Liver (tissue), 9 donors: Measurements from ENCODE around the gene TLR9. TPM values are rescaled to one million over a fixed set of nuclear protein-coding genes. Genes with fewer than 3 reads are reported as not detected.

Source experiments
- DNase-seq: peaks from one replicate; pipeline ENCODE4 v3.0.0-alpha.2; 2017; ENCODE audit warnings: low spot score
- H3K27ac ChIP-seq, 2 donors: one replicate each; pipeline ENCODE4 v1.7.0; 2013; ENCODE audit warnings: inconsistent platforms in 2 of 2, low read length in 2 of 2, control low read depth in 1 of 2, low read depth in 1 of 2, mild to moderate bottlenecking in 1 of 2
- H3K27me3 ChIP-seq, 4 donors: one replicate each; pipeline versions ENCODE4 v1.6.1 to v1.7.0; 2013; ENCODE audit warnings: low read length in 3 of 4, inconsistent platforms in 1 of 4, mild to moderate bottlenecking in 1 of 4, moderate library complexity in 1 of 4; ENCODE audit not compliant: control insufficient read depth in 4 of 4, insufficient read depth in 4 of 4
- H3K36me3 ChIP-seq, 4 donors: one replicate each; pipeline versions ENCODE4 v1.6.1 to v1.7.0; 2013; ENCODE audit warnings: low read length in 3 of 4, mild to moderate bottlenecking in 3 of 4, low read depth in 1 of 4, moderate library complexity in 1 of 4; ENCODE audit not compliant: control insufficient read depth in 4 of 4, insufficient read depth in 3 of 4
- H3K4me1 ChIP-seq, 4 donors: one replicate each; pipeline versions ENCODE4 v1.6.1 to v1.7.0; 2013; ENCODE audit warnings: low read length in 3 of 4, mild to moderate bottlenecking in 3 of 4, moderate library complexity in 1 of 4; ENCODE audit not compliant: control insufficient read depth in 4 of 4, insufficient read depth in 4 of 4
- H3K4me3 ChIP-seq, 3 donors: one replicate each; pipeline versions ENCODE4 v1.6.1 to v1.7.0; 2013; ENCODE audit warnings: low read length in 3 of 3, control low read depth in 1 of 3, low read depth in 1 of 3, mild to moderate bottlenecking in 1 of 3
- H3K9ac ChIP-seq, 2 donors: one replicate each; pipeline ENCODE4 v1.7.0; 2013; ENCODE audit warnings: low read length in 2 of 2, mild to moderate bottlenecking in 2 of 2, moderate library complexity in 2 of 2, control low read depth in 1 of 2, low read depth in 1 of 2
- H3K9me3 ChIP-seq, 4 donors: one replicate each; pipeline versions ENCODE4 v1.6.1 to v1.7.0; 2013; ENCODE audit warnings: low read length in 3 of 4; ENCODE audit not compliant: control insufficient read depth in 4 of 4
- EGR1 ChIP-seq, 2 donors: IDR thresholded peaks; 2 replicates each; pipeline ENCODE4 v1.6.1; 2016 to 2018; ENCODE audit warnings: antibody characterized with exemption in 2 of 2, low read depth in 2 of 2
- FOXA1 ChIP-seq: IDR thresholded peaks from 2 replicates; pipeline ENCODE4 v1.6.1; 2016; ENCODE audit warnings: antibody characterized with exemption
- GABPA ChIP-seq, 2 donors: IDR thresholded peaks in 1 of 2; conservative IDR thresholded peaks in 1 of 2; 2 replicates each; pipeline ENCODE4 v1.6.1; 2016; ENCODE audit warnings: antibody characterized with exemption in 2 of 2, mild to moderate bottlenecking in 1 of 2, moderate library complexity in 1 of 2
- HNF4A ChIP-seq, 2 donors: conservative IDR thresholded peaks; 2 replicates each; pipeline ENCODE4 v1.6.1; 2016; ENCODE audit warnings: antibody characterized with exemption in 2 of 2, mild to moderate bottlenecking in 2 of 2
- HNF4G ChIP-seq: IDR thresholded peaks from 2 replicates; pipeline ENCODE4 v1.6.1; 2016; ENCODE audit warnings: antibody characterized with exemption
- JUND ChIP-seq, 2 donors: IDR thresholded peaks; 2 replicates each; pipeline ENCODE4 v1.6.1; 2016; ENCODE audit warnings: antibody characterized with exemption in 2 of 2
- NR2F2 ChIP-seq: IDR thresholded peaks from 2 replicates; pipeline ENCODE4 v1.6.1; 2016; ENCODE audit warnings: antibody characterized with exemption
- RAD21 ChIP-seq, 2 donors: IDR thresholded peaks; 2 replicates each; pipeline ENCODE4 v1.6.1; 2016; ENCODE audit warnings: antibody characterized with exemption in 2 of 2, mild to moderate bottlenecking in 2 of 2
- RXRA ChIP-seq, 2 donors: IDR thresholded peaks; 2 replicates each; pipeline ENCODE4 v1.6.1; 2017 to 2018; ENCODE audit warnings: antibody characterized with exemption in 2 of 2, mild to moderate bottlenecking in 1 of 2
- SP1 ChIP-seq: IDR thresholded peaks from 2 replicates; pipeline ENCODE4 v1.6.1; 2018; ENCODE audit warnings: antibody characterized with exemption, mild to moderate bottlenecking
- YY1 ChIP-seq: IDR thresholded peaks from 2 replicates; pipeline ENCODE4 v1.6.1; 2016; ENCODE audit warnings: antibody characterized with exemption, mild to moderate bottlenecking
- WGBS: extraction: QIAGEN DNeasy Blood & Tissue Kit; methylation state at CpG from one replicate; pipeline ENCODE4 v1.1.7; 2013; 5-methylcytosine and 5-hydroxymethylcytosine counted together
- polyA plus RNA-seq, 2 donors: library from polyadenylated mRNA; stranded (reverse) in 1 of 2; unstranded in 1 of 2; fragments of 200-250 nt in 1 of 2; fragments of >200 nt in 1 of 2; fragmentation: Nextera tagmentation in 1 of 2; extraction: Ambion mirVana in 1 of 2; gene quantifications; one replicate each; pipeline versions ENCODE4 v1.2.1 to v1.2.3, GENCODE V29; 2013 to 2015
- total RNA-seq, 2 donors: library from RNA; depleted of rRNA; stranded (reverse); fragments of >200 nt; gene quantifications; one replicate each; pipeline ENCODE4 v1.2.3, GENCODE V29; 2014
- TF ChIP-seq, protein P1 (sequence below): IDR thresholded peaks from 2 replicates; pipeline ENCODE4 v1.6.1; 2016; ENCODE audit warnings: antibody characterized with exemption
- TF ChIP-seq, protein P2 (sequence below): IDR thresholded peaks from 2 replicates; pipeline ENCODE4 v1.6.1; 2016; ENCODE audit warnings: antibody characterized with exemption
- TF ChIP-seq, protein P3 (sequence below): fragments of 150-350 bp; IDR thresholded peaks from 2 replicates; pipeline ENCODE4 v1.5.1; 2017; ENCODE audit warnings: improper control_type of control experiment, low read depth, low read length; ENCODE audit not compliant: missing input control
- TF ChIP-seq, protein P4 (sequence below): IDR thresholded peaks from 2 replicates; pipeline ENCODE4 v1.6.1; 2016; ENCODE audit warnings: antibody characterized with exemption, mild to moderate bottlenecking
- TF ChIP-seq, protein P5 (sequence below): IDR thresholded peaks from 2 replicates; pipeline ENCODE4 v1.6.1; 2016; ENCODE audit warnings: antibody characterized with exemption
- donor health status: healthy.
- donor health status: healthy.
- donor health status: healthy.
- donor health status: healthy.
- donor health status: healthy.

The TLR9 gene
- total and polyA plus RNA-seq, 4 donors: 0.02 TPM; not detected in 3

DNA sequence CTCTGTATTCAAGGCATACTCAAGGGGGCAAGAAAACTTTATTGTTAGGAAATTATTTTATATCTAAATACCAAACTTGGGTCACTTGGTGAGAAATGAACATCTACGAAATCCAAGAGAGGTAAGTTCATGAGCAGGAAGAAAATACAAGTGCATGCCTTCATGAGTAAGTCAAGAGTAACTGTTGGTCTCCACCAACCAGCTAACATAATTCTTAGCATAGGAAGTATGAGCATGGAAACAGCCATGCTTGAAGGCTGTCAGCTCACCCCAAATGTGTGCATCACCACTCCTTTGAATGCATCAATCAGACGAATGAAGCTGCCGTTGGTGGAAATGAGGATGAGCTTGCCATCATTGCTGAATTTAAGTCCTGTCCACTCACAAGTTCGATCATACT, 34.0 kb upstream of the TLR9 start:
- WGBS: 93% methylated on average over 4 of the region's 4 CpGs
- Histone ChIP-seq H3K36me3 (peaks cover 25 to 85% (median 75%) of the 10 kb centered on the region in 4 donors), H3K4me1 (no peaks in the 10 kb centered on the region), H3K27ac (no peak overlapping the region), H3K9ac (no peak overlapping the region), H3K9me3 (no peaks in the 10 kb centered on the region), H3K4me3 (no peak overlapping the region), H3K27me3 (no peaks in the 10 kb centered on the region)
- no peak for DNase-seq
- no peak for TF ChIP-seq NR2F2
- no peak for TF ChIP-seq FOXA1
- no peak for TF ChIP-seq HNF4A (conservative IDR thresholded peaks at IDR 0.05)
- TF ChIP-seq JUND (IDR thresholded peaks at IDR 0.05): no peak
- TF ChIP-seq, protein P1, sequence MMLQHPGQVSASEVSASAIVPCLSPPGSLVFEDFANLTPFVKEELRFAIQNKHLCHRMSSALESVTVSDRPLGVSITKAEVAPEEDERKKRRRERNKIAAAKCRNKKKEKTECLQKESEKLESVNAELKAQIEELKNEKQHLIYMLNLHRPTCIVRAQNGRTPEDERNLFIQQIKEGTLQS: no peak
- TF ChIP-seq GABPA (IDR thresholded peaks at IDR 0.05 in 1 of 2, conservative IDR thresholded peaks at IDR 0.05 in 1 of 2): no peak
- TF ChIP-seq, protein P2, sequence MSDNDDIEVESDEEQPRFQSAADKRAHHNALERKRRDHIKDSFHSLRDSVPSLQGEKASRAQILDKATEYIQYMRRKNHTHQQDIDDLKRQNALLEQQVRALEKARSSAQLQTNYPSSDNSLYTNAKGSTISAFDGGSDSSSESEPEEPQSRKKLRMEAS: no peak
- no peak for TF ChIP-seq RXRA (IDR thresholded peaks at IDR 0.05)
- TF ChIP-seq, protein P3, sequence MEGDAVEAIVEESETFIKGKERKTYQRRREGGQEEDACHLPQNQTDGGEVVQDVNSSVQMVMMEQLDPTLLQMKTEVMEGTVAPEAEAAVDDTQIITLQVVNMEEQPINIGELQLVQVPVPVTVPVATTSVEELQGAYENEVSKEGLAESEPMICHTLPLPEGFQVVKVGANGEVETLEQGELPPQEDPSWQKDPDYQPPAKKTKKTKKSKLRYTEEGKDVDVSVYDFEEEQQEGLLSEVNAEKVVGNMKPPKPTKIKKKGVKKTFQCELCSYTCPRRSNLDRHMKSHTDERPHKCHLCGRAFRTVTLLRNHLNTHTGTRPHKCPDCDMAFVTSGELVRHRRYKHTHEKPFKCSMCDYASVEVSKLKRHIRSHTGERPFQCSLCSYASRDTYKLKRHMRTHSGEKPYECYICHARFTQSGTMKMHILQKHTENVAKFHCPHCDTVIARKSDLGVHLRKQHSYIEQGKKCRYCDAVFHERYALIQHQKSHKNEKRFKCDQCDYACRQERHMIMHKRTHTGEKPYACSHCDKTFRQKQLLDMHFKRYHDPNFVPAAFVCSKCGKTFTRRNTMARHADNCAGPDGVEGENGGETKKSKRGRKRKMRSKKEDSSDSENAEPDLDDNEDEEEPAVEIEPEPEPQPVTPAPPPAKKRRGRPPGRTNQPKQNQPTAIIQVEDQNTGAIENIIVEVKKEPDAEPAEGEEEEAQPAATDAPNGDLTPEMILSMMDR: no peak
- TF ChIP-seq EGR1 (IDR thresholded peaks at IDR 0.05; ENCODE audit: low read depth in 2 of 2): no peak
- TF ChIP-seq, protein P4, sequence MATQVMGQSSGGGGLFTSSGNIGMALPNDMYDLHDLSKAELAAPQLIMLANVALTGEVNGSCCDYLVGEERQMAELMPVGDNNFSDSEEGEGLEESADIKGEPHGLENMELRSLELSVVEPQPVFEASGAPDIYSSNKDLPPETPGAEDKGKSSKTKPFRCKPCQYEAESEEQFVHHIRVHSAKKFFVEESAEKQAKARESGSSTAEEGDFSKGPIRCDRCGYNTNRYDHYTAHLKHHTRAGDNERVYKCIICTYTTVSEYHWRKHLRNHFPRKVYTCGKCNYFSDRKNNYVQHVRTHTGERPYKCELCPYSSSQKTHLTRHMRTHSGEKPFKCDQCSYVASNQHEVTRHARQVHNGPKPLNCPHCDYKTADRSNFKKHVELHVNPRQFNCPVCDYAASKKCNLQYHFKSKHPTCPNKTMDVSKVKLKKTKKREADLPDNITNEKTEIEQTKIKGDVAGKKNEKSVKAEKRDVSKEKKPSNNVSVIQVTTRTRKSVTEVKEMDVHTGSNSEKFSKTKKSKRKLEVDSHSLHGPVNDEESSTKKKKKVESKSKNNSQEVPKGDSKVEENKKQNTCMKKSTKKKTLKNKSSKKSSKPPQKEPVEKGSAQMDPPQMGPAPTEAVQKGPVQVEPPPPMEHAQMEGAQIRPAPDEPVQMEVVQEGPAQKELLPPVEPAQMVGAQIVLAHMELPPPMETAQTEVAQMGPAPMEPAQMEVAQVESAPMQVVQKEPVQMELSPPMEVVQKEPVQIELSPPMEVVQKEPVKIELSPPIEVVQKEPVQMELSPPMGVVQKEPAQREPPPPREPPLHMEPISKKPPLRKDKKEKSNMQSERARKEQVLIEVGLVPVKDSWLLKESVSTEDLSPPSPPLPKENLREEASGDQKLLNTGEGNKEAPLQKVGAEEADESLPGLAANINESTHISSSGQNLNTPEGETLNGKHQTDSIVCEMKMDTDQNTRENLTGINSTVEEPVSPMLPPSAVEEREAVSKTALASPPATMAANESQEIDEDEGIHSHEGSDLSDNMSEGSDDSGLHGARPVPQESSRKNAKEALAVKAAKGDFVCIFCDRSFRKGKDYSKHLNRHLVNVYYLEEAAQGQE: no peak
- no peak for TF ChIP-seq YY1

DNA sequence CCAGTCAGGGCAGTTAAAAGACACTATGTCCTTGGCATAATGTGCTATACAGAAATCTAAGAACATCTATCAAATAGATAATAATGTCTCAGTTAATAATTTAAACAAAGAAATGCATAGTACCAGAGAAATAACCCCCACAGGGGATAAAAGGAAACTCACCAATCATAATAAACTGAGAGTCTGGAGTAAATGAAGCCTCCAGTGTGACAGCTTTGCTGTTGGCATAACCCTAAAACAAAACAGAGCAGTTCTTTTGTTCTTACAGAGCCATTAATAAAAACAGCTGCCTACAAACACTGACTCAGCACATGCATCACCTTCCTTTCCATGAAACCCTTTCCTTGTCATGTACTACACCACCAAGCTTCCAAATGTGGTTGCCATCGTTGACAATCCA, 33.6 kb upstream of the TLR9 start:
- no peak for DNase-seq
- H3K9ac ChIP-seq: no peak overlapping the region
- TF ChIP-seq, protein P2: no peak
- H3K9me3 ChIP-seq: no peaks in the 10 kb centered on the region
- no peaks in the 10 kb centered on the region for H3K4me1 ChIP-seq
- H3K27me3 ChIP-seq: no peaks in the 10 kb centered on the region
- peaks cover 25 to 86% (median 75%) of the 10 kb centered on the region in 4 donors for H3K36me3 ChIP-seq
- no peak overlapping the region for H3K4me3 ChIP-seq
- WGBS: 88% methylated on average over 1 of the region's 1 CpG
- no peak overlapping the region for H3K27ac ChIP-seq

DNA sequence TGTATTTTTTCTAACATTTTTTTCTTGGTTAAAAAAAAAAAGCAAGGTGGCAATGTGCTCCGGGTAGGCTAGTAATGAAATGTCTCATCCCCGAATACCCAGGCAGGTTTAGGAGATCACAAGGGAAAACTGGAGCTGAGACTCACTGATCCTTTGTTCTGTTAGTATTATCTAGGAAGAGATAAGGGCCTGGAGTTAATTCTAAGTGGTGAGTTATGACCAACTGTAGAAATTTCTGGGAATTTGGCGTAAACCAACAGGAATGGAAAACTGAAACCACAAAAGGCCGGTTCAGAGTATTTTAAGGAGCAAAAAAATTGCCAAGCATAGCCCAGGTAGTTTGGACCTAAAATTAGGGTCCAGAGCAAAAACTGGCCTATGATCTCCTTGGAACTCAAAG, 32.5 kb upstream of the TLR9 start:
- no peak for DNase-seq
- Histone ChIP-seq H3K9ac (no peak overlapping the region), H3K27ac (no peak overlapping the region), H3K4me3 (no peak overlapping the region), H3K27me3 (no peaks in the 10 kb centered on the region), H3K9me3 (no peaks in the 10 kb centered on the region), H3K36me3 (peaks cover 21 to 87% (median 74%) of the 10 kb centered on the region in 4 donors), H3K4me1 (no peaks in the 10 kb centered on the region)
- 91% methylated on average over 4 of the region's 4 CpGs for WGBS
- TF ChIP-seq, protein P1: no peak
- TF ChIP-seq HNF4G: no peak
- TF ChIP-seq HNF4A (conservative IDR thresholded peaks at IDR 0.05): no peak
- no peak for TF ChIP-seq SP1
- no peak for TF ChIP-seq FOXA1
- TF ChIP-seq, protein P3: no peak
- no peak for TF ChIP-seq JUND (IDR thresholded peaks at IDR 0.05)
- TF ChIP-seq, protein P5, sequence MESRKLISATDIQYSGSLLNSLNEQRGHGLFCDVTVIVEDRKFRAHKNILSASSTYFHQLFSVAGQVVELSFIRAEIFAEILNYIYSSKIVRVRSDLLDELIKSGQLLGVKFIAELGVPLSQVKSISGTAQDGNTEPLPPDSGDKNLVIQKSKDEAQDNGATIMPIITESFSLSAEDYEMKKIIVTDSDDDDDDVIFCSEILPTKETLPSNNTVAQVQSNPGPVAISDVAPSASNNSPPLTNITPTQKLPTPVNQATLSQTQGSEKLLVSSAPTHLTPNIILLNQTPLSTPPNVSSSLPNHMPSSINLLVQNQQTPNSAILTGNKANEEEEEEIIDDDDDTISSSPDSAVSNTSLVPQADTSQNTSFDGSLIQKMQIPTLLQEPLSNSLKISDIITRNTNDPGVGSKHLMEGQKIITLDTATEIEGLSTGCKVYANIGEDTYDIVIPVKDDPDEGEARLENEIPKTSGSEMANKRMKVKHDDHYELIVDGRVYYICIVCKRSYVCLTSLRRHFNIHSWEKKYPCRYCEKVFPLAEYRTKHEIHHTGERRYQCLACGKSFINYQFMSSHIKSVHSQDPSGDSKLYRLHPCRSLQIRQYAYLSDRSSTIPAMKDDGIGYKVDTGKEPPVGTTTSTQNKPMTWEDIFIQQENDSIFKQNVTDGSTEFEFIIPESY: no peak
- no peak for TF ChIP-seq YY1
- TF ChIP-seq NR2F2: no peak
- TF ChIP-seq, protein P2: no peak
- no peak for TF ChIP-seq RAD21 (IDR thresholded peaks at IDR 0.05)
